K562 (cell line): ENCODE measurements around the gene NMBR. TPM values are rescaled to one million over a fixed set of nuclear protein-coding genes. Genes with fewer than 3 reads are reported as not detected.
A peak's percentile ranks its signal among the peaks of the same experiment; 100 is the strongest.

ENCODE experiments used
- ATAC-seq: fragments of 200-7000 bp; cut with Tn5 transposase; 3 replicates; pipeline ENCODE4 v1.9.1; 2020; ENCODE audit warnings: moderate library complexity
- BruUV-seq: library from RNA; stranded (reverse); fragments of 400-500 nt; replicated peaks from 2 replicates; lab custom pipeline; 2021; lab: Mats Ljungman, UMichigan
- CTCF ChIA-PET: fragments of 300-600 bp; formaldehyde crosslinking; extraction: SDS; loops from one replicate; lab custom pipeline; 2021; ENCODE audit warnings: low intra/inter-chr PET ratio; lab: Yijun Ruan, JAX
- POLR2A ChIA-PET: fragments of 300-600, 350-650 bp; sonication (Branson Sonifier 250); formaldehyde crosslinking; extraction: SDS; loops from one replicate; lab custom pipeline; 2021; ENCODE audit warnings: antibody characterized with exemption, inconsistent platforms; lab: Yijun Ruan, JAX
- DNase-seq, 4 experiments: peaks; one replicate each; pipeline versions ENCODE4 v3.0.0 to v3.0.0-alpha.2; 2011 to 2018; ENCODE audit warnings: low spot score in 3 of 4, mixed read lengths in 3 of 4; ENCODE audit errors: extremely low read depth in 1 of 4
- FAIRE-seq: peaks from 2 replicates; lab custom pipeline; 2011; peaks lifted over from hg19 to GRCh38; lab: Jason Lieb, UNC
- H2AFZ ChIP-seq: 2 replicates; pipeline ENCODE4 v1.6.0; 2011; ENCODE audit warnings: low read depth, low read length, control low read depth, inconsistent platforms
- H3K27ac ChIP-seq: fragments of 200-600 bp; 3 replicates; pipeline ENCODE4 v1.8.0; 2011; ENCODE audit warnings: low read depth, mild to moderate bottlenecking, control low read depth, inconsistent platforms, low read length, moderate library complexity, mixed read lengths; ENCODE audit errors: extremely low read depth
- H3K27me3 ChIP-seq, 2 experiments: fragments of 300-600 bp in 1 of 2; 2 replicates in 1 of 2; 3 replicates in 1 of 2; pipeline versions ENCODE4 v1.6.0 to v1.8.0; 2011; ENCODE audit warnings: inconsistent platforms in 2 of 2, low read length in 2 of 2, mild to moderate bottlenecking in 1 of 2, mixed read lengths in 1 of 2, moderate library complexity in 1 of 2; ENCODE audit not compliant: control insufficient read depth in 2 of 2, insufficient read depth in 2 of 2
- H3K36me3 ChIP-seq: fragments of 300-600 bp; 3 replicates; pipeline ENCODE4 v1.8.0; 2011; ENCODE audit warnings: mild to moderate bottlenecking, low read length, inconsistent platforms; ENCODE audit not compliant: control insufficient read depth, insufficient read depth
- H3K4me1 ChIP-seq, 2 experiments: fragments of 200-600 bp in 1 of 2; replicated peaks in 1 of 2; 2 replicates in 1 of 2; 3 replicates in 1 of 2; pipeline versions ENCODE4 v1.5.1 to v1.8.0; 2011; ENCODE audit warnings: inconsistent platforms in 2 of 2, low read length in 2 of 2, mild to moderate bottlenecking in 1 of 2, mixed read lengths in 1 of 2, moderate library complexity in 1 of 2; ENCODE audit not compliant: control insufficient read depth in 2 of 2, insufficient read depth in 2 of 2
- H3K4me2 ChIP-seq: 2 replicates; pipeline ENCODE4 v1.6.1; 2011; ENCODE audit warnings: low read length, control low read depth, inconsistent platforms, mixed read lengths; ENCODE audit not compliant: insufficient read depth
- H3K4me3 ChIP-seq: fragments of 200-600 bp; sonication (generic), shearing (Covaris generic); 2 replicates; pipeline ENCODE4 v1.5.1; 2016; ENCODE audit warnings: control low read depth, inconsistent platforms
- H3K79me2 ChIP-seq: fragments of 200-600 bp; 3 replicates; pipeline ENCODE4 v1.8.0; 2011; ENCODE audit warnings: low read length, inconsistent platforms; ENCODE audit not compliant: control insufficient read depth, insufficient read depth
- H3K9ac ChIP-seq, 2 experiments: 2 replicates each; pipeline versions ENCODE4 v1.6.0 to v1.6.1; 2011; ENCODE audit warnings: low read depth in 2 of 2, low read length in 2 of 2, control low read depth in 1 of 2, inconsistent platforms in 1 of 2, mild to moderate bottlenecking in 1 of 2, mixed read lengths in 1 of 2; ENCODE audit not compliant: insufficient read depth in 1 of 2
- H3K9me1 ChIP-seq: one replicate; pipeline ENCODE4 v1.6.0; 2011; ENCODE audit warnings: inconsistent platforms, mild to moderate bottlenecking, low read length, moderate library complexity; ENCODE audit not compliant: control insufficient read depth, insufficient read depth
- H3K9me3 ChIP-seq: replicated peaks from 2 replicates; pipeline ENCODE4 v1.5.1; 2011; ENCODE audit warnings: low read depth, low read length, inconsistent platforms; ENCODE audit not compliant: control insufficient read depth, insufficient read depth
- H4K20me1 ChIP-seq: replicated peaks from 2 replicates; pipeline ENCODE4 v1.6.1; 2011; ENCODE audit warnings: low read length, inconsistent platforms, mixed read lengths; ENCODE audit not compliant: control insufficient read depth, insufficient read depth
- CREB1 ChIP-seq, 2 experiments: sonication (generic) in 1 of 2; formaldehyde crosslinking in 1 of 2; IDR thresholded peaks; 2 replicates each; pipeline versions ENCODE4 v1.6.1 to v1.8.0; 2012 to 2022; ENCODE audit warnings: inconsistent platforms in 1 of 2, mild to moderate bottlenecking in 1 of 2, missing genetic modification reagents in 1 of 2, moderate library complexity in 1 of 2
- MTF1 ChIP-seq: fragments of 250-450 bp; sonication (Bioruptor Pico); IDR thresholded peaks from 2 replicates; pipeline ENCODE4 v1.9.0; 2021; ENCODE audit warnings: moderate library complexity, mild to moderate bottlenecking, inconsistent platforms, borderline replicate concordance
- in situ Hi-C: fragments of 300-500 bp; cut with MboI; formaldehyde crosslinking; loops from 4 replicates; pipeline ENCODE4 v1.15.0; 2018; ENCODE audit warnings: inconsistent platforms, mixed read lengths
- intact Hi-C: fragments of 100-400 bp; cut with micrococcal nuclease; formaldehyde crosslinking; loops from 2 replicates; pipeline ENCODE4 v1.14.2; 2022
- polyA plus RNA-seq, 8 experiments: library from polyadenylated mRNA; depleted of rRNA in 4 of 8; stranded (reverse) in 5 of 8; unstranded in 3 of 8; fragments of >200 nt; fragmentation: Nextera tagmentation in 2 of 8; fragmentation: Illumina TruSeq in 1 of 8; extraction: Ambion mirVana in 2 of 8; extraction: Trizol in 1 of 8; gene quantifications; 2 replicates each; pipeline versions ENCODE4 v1.2.1 to v1.2.3, GENCODE V29; 2011 to 2014; ENCODE audit warnings: inconsistent platforms in 1 of 8, missing spikeins in 1 of 8
- total RNA-seq, 7 experiments: library from RNA; depleted of rRNA in 6 of 7; stranded (reverse); fragments of >200 nt in 6 of 7; fragmentation: Illumina TruSeq in 2 of 7; extraction: Trizol in 2 of 7; gene quantifications; 2 replicates each; pipeline versions ENCODE4 v1.2.1 to v1.2.3, GENCODE V29; 2011 to 2021; ENCODE audit warnings: low replicate concordance in 1 of 7
- TF ChIP-seq, protein P1 (sequence below): sonication (generic); formaldehyde crosslinking; IDR thresholded peaks from 2 replicates; pipeline ENCODE4 v1.8.0; 2022; ENCODE audit warnings: mild to moderate bottlenecking, missing genetic modification reagents
- TF ChIP-seq, protein P2 (sequence below): IDR thresholded peaks from 2 replicates; pipeline ENCODE4 v1.6.1; 2016; ENCODE audit warnings: missing genetic modification characterization, missing compliant biosample characterization

NMBR gene
- total and polyA plus RNA-seq, 9 of the 15 experiments (the other 6 are each of a cell fraction or from before 2014, with no cell fraction given): not detected

DNA sequence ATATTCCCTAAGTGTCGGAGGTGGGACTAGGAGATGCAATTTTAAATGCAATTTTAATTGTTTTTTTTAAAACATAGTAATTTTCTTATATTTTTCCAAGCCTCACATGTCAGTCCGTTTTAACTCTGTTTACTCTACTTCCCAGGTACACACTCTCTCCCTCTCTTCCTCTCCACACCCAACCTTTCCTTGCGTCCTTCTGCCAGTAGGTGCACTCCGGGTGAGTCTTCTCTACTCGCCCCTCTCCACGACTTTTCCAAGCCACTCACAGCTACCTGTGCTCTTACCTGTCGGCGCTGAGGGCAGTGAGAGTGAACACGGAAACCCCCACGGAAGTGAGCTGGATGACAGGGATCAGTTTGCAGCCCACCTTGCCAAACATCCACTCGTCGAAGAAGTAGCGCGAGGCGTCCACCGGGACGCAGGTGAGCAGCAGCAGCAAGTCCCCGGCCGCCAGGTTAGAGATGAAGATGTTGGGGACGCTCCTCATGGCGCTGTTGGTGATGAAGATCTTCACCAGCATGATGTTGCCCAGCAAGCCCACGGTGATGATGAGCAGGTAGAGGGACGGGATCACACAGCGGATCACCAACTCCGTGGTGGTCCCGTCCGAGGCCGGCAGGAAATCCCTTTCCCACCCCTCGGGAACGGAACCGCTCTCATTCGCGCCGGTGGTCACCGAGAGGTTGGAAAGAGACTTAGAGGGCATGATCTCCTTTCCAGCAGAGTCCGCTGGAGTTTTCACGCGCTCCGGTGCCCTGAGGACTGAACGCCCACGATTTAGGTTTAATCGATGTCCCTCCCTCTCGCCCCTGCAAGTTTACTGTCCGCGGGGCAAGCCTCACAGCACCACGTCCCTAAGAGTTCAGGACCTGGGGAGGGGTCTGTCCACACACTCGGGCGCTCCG is 58.7 kb downstream of the NMBR start (continued):
- TF ChIP-seq MTF1 (CRISPR knock-in tag): no peak
- TF ChIP-seq, protein P1, sequence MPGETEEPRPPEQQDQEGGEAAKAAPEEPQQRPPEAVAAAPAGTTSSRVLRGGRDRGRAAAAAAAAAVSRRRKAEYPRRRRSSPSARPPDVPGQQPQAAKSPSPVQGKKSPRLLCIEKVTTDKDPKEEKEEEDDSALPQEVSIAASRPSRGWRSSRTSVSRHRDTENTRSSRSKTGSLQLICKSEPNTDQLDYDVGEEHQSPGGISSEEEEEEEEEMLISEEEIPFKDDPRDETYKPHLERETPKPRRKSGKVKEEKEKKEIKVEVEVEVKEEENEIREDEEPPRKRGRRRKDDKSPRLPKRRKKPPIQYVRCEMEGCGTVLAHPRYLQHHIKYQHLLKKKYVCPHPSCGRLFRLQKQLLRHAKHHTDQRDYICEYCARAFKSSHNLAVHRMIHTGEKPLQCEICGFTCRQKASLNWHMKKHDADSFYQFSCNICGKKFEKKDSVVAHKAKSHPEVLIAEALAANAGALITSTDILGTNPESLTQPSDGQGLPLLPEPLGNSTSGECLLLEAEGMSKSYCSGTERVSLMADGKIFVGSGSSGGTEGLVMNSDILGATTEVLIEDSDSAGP: no peak

DNA sequence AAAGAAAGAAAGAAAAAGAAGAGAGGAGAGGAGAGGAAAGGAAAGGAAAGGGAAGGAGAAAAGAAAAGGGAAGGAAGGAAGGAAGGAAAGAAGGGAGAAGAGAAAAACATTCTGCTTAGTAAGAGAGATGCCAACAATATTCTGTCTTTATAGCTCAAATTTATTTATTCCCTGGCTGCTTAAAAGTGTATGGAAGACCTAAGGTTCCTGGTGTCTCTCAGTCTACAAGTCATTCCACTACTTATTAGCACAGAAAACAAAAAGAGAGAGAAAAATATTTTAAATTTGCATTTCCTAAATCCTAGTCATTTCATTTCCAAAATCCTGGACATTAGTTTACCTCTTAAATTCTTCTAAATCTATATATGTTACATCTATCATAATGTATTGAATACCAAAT is 67.8 kb downstream of the NMBR start:
- CTCF ChIA-PET: no interaction called here
- in situ Hi-C loops: no loop called here
- BruUV-seq: no TSS peak
- no peaks in the 10 kb centered on the region for H3K27me3 ChIP-seq
- H2AFZ ChIP-seq: no peak overlapping the region
- no peak overlapping the region for H3K27ac ChIP-seq
- FAIRE-seq (no peak), DNase-seq (no peak), ATAC-seq (no peak)
- no peak overlapping the region for H3K4me3 ChIP-seq
- H3K36me3 ChIP-seq: no peaks in the 10 kb centered on the region
- no peaks in the 10 kb centered on the region for H3K9me1 ChIP-seq
- intact Hi-C loops: no loop called here
- H3K9ac ChIP-seq: no peak overlapping the region
- H3K9me3 ChIP-seq: no peaks in the 10 kb centered on the region
- H4K20me1 ChIP-seq: no peaks in the 10 kb centered on the region
- H3K79me2 ChIP-seq: no peaks in the 10 kb centered on the region
- POLR2A ChIA-PET: interaction anchor here (1.0 kb wide), 1 partner anchor 18 kb away, joined by 3 read pairs; no protein-coding TSS in a partner anchor
- TF ChIP-seq, protein P2, sequence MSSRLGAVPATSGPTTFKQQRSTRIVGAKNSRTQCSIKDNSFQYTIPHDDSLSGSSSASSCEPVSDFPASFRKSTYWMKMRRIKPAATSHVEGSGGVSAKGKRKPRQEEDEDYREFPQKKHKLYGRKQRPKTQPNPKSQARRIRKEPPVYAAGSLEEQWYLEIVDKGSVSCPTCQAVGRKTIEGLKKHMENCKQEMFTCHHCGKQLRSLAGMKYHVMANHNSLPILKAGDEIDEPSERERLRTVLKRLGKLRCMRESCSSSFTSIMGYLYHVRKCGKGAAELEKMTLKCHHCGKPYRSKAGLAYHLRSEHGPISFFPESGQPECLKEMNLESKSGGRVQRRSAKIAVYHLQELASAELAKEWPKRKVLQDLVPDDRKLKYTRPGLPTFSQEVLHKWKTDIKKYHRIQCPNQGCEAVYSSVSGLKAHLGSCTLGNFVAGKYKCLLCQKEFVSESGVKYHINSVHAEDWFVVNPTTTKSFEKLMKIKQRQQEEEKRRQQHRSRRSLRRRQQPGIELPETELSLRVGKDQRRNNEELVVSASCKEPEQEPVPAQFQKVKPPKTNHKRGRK (tag): peak; percentile 64; the same call in 1 of the 2 replicates
- TF ChIP-seq CREB1 (IDR thresholded peaks at IDR 0.05): no peak
- TF ChIP-seq CREB1 (CRISPR knock-in tag; IDR thresholded peaks at IDR 0.05): no peak
- H3K4me2 ChIP-seq: no peak overlapping the region
- H3K4me1 ChIP-seq: no peaks in the 10 kb centered on the region
